PFSK-1 (cell line): ENCODE results near the gene ERGIC3.

ENCODE experiments used
- POLR2AphosphoS5 ChIP-seq: IDR thresholded peaks from 2 replicates; pipeline ENCODE4 v1.6.1; 2012; ENCODE audit warnings: low read depth, mild to moderate bottlenecking, control low read depth, low read length, moderate library complexity
- REST ChIP-seq, 2 experiments: IDR thresholded peaks; 2 replicates each; pipeline versions ENCODE4 v1.6.1 to v1.8.0; 2011 to 2012; ENCODE audit warnings: low read depth in 2 of 2, low read length in 2 of 2, control low read depth in 1 of 2, inconsistent platforms in 1 of 2, mild to moderate bottlenecking in 1 of 2, moderate library complexity in 1 of 2; ENCODE audit not compliant: insufficient read depth in 1 of 2
- TAF1 ChIP-seq: IDR thresholded peaks from 2 replicates; pipeline ENCODE4 v1.6.1; 2012; ENCODE audit warnings: low read length, control low read depth, borderline replicate concordance; ENCODE audit not compliant: insufficient read depth

DNA sequence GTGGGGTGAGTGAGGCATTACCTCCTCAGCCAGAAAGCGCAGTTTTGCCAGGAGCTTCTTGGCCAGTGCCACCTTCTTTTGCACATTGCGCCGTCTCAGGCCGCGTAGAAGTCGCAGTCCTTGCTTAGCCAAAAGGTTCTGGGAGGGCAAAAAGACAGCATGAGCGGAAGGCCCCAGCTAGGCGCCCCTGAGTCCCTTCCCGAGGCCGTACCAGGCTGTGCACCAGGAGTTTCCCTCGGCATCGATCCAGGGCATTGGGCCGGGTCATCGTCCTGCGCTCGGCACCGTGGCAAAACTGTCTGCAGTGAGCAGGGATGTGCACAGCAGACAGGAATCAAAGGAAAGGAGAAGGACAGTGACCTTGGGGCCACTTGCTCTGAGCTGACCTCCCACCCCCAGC lies 53.6 kb downstream of the ERGIC3 start:
- TF ChIP-seq REST (IDR thresholded peaks at IDR 0.05; ENCODE audit: insufficient read depth in 1 of 2, low read depth in 2 of 2, low read length in 2 of 2) (no peak), TAF1 (no peak), POLR2AphosphoS5 (no peak)
